ENCODE measurements around the gene TTC9B.

DNA sequence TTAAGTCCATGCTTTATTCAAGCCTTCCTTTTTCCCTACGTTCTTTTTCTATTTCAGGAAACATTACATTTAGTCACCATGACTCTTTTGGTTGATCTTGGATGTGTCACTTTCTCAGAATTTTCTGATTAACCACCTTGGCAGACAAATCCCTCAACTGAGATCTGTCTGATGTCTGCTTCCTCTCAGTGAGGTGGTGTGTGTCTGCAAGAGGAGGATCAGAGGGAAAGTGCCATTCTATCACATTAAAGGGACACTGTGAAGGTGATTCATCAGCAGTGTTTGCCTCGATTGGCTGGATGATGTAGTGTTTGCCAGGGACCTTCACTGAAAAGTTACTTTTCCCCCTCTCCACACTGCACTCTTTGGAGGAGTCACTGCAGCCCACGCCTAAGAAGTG lies 11.3 kb upstream of the TTC9B start:
- TF ChIP-seq, protein P1, sequence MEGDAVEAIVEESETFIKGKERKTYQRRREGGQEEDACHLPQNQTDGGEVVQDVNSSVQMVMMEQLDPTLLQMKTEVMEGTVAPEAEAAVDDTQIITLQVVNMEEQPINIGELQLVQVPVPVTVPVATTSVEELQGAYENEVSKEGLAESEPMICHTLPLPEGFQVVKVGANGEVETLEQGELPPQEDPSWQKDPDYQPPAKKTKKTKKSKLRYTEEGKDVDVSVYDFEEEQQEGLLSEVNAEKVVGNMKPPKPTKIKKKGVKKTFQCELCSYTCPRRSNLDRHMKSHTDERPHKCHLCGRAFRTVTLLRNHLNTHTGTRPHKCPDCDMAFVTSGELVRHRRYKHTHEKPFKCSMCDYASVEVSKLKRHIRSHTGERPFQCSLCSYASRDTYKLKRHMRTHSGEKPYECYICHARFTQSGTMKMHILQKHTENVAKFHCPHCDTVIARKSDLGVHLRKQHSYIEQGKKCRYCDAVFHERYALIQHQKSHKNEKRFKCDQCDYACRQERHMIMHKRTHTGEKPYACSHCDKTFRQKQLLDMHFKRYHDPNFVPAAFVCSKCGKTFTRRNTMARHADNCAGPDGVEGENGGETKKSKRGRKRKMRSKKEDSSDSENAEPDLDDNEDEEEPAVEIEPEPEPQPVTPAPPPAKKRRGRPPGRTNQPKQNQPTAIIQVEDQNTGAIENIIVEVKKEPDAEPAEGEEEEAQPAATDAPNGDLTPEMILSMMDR (IDR thresholded peaks at IDR 0.05) = no peak
- no peak for TF ChIP-seq POLR2AphosphoS5 (IDR thresholded peaks at IDR 0.05; ENCODE audit: insufficient read depth in 1 of 2, low read depth in 1 of 2)
